Measurements from ENCODE around the gene ATP5MG.
A peak's percentile ranks its signal among the peaks of the same experiment; 100 is the strongest.
"Not testable (repeated sequence)": the region's sequence is repeated elsewhere in the genome, so short reads cannot be mapped to it uniquely, and the experiment has no call there.

ATP5MG gene

DNA sequence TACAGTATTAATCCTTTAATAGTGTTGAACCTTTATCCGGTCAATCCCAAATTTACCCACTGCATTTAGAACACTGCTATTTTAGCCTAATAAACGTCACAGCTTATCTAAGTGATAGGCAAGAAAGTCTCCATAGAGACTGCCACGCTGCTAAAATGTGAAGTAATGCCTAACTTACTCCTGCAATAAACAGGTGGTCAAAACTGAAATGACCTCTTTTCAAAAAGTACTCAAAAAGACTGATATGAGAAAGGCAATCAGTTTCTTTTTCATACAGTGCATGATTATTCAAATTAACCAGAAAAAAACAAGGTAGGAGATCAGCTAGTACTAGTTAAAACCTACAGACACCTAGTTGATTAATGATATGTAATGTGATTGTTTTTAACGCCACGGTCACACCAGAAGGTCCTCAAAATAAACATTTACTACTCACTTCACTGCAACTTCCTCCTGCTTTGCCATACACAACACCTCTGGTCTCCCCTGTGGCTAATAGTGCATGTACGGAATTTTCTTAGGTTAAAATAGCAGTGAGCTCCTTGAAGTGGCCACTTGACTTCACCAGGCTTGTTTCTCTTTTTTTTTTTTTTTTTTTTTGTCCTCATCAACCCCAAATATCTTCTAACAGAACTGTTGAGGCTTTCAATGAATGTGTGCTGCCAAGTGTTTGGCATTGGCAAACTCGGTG, 8.8 kb downstream of the ATP5MG start:
- DNase-seq = no peak

DNA sequence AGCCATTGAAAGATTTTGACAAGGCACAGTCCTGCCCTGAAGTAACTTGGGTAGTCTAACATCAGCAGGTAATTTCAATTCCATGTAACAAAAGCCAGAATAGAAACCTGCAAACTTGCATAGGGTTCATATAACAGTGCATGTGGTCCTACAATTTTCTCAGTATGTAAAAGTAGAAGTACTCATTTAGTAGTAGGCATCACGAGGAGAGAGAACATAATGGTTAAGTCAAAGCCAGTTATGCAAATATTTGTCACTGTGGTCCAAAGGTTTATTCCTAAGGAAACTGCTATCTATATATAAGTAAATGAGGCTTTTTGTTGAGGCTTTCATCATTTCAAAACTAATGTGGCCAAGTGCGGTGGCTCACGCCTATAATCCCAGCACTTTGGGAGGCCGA, 10.1 kb downstream of the ATP5MG start:
- no peak for DNase-seq

DNA sequence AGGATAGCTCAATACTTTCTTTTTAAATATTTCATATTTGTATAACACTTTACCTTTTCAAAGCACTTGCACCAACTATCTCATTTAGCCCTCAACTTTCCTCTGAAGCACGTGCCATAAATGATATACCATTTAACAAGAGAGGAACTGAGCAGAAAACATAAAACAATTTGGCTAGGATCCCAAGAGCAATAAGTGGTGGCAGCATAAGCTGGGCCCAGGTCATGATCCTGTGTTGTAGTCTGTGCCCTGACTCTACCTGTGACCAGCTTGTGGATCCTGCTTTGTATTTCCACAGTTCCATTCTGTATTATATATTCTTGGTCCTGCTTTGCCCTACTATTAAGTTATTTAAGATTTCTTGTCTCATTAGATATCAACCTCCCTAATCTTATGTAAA, 11.5 kb downstream of the ATP5MG start:
- no peak for DNase-seq

DNA sequence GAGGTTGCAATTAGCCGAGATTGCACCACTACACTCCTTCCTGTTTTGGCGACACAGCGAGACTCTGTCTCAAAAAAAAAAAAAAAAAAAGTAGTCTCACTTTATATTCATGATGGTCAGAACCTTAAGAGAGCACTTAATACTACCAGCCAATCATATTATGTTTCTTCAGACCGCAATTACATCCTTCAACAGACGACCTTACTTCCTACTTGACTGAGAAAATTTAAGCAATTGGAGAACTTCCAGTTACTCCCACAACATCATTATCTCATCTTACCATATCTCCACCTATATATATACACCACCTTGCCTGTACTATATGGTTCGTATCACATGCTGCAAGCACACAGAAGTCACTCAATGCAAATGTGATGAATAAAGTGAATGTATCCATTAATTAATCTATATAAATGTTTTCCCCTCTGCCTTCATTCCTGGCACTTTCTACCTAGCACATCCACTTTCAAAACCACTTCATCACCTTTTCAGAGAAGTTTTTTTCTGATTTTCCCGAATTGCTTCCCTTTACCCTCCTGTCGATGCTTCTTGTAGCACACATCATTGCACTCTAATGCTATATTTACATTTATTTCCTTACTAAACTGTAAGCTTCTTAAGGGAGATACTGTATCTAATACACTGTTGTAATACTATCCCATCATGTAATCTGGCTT, 13.8 kb downstream of the ATP5MG start:
- DNase-seq = no peak

DNA sequence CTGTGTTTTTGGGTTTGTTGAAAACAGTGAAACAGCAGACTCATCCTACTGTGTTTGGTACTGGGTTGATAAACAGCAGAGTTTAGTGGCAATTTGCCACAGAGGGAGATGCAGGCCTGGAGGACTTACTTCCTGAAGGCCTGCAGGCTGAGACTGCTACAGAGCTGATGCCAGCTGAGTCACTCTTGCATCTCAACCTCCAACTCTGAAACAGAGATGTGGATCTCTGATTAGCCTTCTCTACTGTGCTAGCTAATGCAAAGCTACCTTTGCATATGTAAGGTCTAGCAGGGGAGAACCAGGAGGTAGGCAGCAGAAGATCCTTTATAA, 14.3 kb downstream of the ATP5MG start:
- DNase-seq = no peak

DNA sequence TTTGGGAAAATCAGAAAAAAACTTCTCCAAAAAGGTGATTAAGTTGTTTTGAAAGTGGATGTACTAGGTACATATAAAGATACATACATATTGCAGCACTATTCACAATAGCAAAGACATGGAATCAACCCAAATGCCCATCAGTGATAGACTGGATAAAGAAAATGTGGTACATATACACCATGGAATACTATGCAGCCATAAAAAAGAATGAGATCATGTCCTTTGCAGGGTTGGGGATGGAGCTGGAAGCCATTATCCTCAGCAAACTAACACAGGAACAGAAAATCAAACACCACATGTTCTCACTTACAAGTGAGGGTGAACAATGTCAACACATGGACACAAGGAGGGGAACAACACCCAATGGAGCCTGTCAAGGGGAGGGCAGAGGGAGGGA, 15.5 kb downstream of the ATP5MG start:
- DNase-seq = not testable (repeated sequence)

DNA sequence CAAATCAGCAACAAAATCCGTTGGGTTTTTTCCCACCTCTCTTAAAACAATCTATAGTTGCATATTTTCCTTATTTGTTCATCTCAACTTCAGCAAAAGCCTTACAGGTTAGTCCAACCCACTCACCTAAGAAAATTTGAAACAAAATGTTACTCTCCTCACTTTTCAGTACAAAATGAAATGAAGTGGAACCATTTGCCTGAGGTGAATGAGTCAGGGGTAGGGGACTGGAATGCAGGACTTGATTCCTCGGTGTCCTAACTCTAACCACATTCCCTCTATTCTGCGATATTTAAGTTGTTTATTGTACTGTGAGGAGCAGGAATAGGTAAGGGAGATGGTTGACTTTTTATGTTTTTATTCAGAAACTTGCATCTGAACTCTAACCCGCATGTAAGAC, 16.4 kb downstream of the ATP5MG start:
- DNase-seq = no peak

DNA sequence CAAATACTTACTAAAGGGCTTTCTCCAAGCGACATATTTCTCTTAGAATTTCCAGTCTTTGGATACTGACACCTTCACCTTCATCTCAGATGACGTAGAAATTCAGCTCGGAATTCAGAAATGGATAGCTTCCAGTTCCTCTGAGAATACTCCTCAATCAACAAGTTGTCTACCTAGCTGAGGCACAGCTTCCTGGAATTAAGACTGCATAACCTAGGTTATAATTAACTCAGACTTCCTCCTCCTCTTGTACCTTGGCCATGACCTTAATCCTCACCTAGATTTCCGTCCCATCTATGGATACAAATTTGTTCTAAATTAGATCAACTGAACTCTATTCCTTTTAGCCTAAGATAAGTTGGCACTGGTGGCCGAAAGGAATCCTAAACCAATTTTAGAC, 17.4 kb downstream of the ATP5MG start:
- DNase-seq = no peak

DNA sequence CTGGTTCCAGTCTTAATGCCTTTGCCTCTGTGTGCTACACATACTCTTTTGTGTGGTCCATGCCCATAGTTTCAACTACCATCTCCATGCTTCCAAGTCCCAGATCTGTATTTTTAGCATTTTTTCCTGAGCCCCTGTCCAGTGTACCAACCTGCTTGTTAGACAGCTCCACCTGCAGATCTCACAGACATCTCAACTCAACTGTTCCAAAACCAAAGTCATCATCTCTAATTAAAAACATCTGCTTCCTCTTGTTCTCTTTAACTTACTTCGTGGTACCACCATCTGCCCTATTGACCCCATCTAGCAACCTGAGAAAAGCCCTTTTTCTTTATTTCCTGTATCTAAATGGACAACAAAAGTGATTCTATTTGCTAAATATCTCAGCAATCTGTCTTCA, 26.3 kb downstream of the ATP5MG start:
- DNase-seq = no peak

DNA sequence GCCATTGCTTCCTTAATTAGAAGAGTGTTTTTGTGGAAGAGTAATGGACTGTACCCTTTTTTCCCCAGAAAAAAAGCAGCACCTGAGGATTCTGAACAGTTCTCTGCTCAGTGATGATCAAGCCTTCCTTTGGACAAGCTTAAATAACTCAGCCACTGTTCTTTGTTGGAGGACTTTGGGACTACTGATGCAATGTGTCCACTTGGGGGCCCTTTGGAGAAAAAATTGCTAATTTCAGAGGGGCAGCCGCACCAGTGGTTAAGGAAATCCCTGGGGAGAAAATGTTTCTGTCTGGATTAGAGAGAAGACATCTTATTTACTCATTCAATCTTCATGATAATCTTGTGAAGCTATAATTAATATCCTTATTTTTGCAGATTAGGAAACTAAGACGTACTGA, 29.6 kb downstream of the ATP5MG start:
- no peak for DNase-seq

DNA sequence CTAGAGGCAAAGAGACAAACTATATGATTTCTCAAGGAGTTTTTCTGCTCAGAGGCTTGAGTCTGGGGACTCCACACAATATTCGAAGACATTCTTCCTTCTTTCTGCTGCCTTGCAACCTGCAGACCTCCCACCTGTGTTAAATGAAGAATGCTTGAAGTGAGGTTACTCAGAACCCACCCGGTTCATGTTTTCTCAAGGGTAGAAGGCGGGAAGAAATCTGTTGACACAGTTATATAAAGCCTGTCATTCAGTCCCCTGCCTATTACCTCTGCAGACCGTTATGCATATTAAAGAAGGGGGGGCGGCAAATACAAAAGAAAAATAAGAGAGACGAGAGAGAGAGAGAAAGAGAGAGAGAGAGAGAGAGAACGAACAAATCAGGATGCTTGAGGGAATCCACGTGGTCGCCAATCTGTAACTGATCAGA, 32.7 kb downstream of the ATP5MG start:
- no peak for DNase-seq

DNA sequence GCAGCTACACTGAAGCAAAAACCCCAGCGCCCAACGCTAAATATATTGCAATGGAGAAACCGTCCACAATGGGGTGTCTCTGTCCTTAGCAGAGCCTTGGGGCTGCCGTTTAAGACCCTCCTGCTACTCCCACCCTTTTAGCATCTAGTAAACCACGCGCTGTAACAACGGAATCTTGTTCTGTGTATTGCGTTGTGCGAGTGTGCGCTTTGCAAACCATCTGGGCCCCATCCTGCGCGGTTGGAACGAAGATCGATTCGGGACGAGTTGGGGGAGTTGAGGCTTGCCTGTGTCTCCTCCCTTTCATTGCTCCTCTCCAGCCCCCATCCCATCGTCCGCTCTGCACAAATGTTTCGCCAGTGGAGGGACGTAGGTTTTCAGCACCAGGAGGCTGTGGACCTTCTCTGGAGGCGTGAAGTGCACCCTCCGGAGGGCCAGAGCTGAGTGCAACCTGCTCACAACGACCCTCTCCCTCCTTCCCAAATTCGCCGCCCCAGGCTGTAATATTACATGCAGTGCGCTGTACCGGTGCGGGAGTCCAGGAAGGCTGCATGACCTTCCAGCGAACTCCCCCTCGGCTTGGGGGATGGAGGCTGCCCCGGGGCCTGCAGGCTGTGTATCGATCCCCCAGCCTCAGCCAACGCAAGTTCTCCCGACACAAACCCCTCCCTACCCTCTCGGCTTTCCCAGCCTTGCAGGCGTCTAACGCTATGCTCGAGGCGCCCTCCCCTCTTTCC, 33.3 kb downstream of the ATP5MG start:
- DNase-seq = peak; percentile 70

DNA sequence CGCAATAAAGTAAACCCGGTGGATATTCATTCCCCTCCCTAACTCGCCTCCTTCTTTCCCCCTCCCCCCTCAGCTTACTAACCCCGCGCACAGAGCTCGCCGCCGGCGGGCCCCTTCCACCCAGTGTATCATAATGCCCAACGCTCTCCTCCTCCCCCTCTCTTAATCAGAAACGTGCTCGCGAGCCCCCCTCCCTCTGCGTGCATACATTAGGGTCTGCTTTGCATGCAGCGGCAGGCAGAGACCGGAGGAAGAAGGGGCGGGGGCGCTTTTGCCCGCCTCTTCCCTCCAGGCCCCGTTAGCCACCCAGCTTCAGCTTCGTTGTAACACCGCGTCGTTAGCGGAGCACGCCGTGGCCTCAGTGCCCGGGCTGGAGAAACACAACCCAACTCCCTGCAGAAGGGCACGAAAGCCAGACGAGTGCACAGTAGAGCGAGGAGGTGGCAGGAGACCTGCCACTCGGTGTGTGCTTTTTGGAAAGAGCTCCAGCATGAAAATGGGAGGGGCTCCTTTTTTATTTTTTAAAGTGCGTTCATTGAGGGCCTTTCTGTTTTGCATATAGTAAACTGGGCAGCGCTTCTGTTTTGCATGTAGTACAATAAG, 34.0 kb downstream of the ATP5MG start:
- DNase-seq = peak; percentile 83

DNA sequence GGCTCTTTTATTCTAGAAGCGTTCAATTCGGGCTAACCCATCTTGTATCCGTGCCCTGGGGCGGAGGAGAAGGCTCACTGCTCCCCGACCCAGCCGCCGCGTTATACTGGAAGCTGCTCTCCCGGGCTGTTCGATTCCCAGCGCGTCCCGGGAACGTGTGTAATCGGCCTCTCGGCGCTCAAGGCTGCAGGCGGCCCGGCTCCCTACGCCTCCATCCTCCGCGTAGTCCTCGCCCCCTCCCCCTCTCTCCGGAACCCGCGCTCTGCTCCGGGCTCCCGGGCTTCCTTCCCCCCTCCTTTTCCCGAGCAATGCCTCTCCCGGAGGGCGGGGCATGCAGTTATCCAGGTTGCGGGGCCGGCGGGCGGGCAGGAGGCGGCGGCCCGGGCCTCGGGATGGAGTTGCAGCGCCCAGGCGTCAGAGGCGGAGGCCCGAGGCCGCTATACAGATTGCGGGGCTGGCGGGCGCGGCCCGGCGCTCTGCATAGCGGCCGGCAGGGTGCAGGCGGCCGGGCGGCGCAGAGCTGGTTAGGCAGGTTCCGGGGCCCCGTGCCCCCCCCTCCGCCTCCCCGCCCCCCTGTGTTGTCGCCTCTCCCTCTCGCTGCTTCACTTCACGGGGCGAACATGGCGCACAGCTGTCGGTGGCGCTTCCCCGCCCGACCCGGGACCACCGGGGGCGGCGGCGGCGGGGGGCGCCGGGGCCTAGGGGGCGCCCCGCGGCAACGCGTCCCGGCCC, 34.7 kb downstream of the ATP5MG start, which contains the start of gene KMT2A:
Gene KMT2A (plus strand): TSS at position 600 of the 732 bp plus-strand sequence. CDS start 21 bp downstream, at position 621.
- DNase-seq = peak; percentile 99

DNA sequence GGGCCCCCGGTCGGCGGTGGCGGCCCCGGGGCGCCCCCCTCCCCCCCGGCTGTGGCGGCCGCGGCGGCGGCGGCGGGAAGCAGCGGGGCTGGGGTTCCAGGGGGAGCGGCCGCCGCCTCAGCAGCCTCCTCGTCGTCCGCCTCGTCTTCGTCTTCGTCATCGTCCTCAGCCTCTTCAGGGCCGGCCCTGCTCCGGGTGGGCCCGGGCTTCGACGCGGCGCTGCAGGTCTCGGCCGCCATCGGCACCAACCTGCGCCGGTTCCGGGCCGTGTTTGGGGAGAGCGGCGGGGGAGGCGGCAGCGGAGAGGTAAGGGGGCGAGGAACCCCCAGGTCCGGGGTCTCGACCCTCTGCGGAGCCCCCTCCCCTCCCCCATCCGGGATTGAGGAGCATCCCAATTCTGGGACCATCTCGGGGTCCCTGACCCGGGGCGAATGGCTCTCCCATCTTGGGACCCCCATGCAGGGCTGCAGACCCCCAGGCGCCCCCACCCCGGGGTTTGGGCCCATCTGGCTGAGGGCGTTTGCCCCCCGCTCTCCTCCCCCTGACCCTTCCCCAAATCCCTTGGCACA, 35.3 kb downstream of the ATP5MG start:
- peak; percentile 75 for DNase-seq

DNA sequence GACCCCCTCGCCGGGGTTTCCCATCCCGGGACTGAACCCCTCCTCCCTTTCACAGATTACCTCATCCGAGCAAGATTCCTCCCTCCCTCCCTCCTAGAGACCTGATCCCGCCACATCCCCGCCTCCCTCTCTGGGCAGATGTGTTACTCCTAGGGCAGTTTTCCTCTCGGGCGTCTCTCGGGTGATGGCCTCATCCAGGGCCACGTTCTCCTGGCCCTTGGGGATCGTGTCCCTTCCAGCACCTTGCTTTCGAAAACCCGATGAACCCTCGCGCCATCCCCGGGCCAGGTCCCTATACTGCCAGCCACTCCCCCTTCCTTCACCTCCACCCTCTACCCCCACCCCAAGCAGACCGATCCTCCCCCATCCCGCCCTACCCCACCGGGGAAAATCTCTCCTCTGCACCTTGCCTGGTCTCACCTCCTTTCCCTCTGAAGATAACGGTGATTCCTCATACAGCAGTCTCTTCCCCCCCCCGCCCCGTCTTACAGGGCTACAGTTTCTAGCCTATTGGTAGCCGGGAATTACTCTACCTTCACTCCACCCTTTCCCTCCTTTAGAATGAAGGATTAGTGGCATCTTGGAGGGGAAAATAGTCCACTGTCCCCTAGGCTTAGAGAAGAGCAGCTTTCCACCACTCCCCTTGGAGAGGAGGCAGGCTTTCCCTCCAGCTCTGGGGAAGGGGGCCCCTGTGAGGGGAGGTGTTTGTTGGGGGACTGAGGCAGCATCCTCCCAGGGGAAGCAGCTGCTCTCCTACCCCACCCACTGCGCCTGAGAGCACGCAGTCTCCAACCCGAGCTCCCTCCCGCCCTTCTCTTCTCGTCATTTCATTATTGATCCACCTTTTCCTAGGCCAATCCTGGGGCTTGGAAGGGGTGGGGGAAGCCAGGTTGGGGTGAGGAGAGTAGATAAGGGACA, 36.1 kb downstream of the ATP5MG start:
- DNase-seq = peak; percentile 73

DNA sequence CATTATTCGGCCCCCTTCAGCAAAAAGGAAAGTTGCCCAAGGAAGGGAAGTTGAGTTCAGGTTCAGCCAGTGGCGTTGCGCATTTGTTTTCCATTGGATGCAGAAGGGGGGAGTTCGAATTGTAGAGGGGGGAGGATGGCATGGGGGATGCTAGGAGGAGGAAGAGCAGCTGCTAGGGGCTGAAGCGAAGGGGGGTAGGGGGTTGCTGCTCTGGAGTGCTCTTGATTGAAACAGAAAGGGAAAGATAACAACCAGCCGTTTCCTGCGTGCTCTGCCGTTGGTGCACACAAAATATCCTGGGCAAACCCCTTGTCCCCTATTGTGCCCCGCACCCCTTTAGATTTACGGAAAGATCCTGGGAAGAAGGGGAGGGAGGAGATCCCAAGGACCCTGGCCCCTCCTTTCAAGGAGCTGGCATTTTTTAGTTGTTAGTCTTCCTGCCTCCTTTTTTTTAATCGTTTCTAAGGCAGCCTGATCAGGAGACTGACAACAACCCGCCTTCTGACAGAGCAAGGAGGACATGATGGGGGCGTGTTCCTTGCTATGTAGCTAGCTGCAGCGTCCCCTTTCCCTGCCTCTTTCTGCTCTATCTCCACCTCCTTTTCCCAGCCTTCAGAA, 37.0 kb downstream of the ATP5MG start:
- DNase-seq = no peak

DNA sequence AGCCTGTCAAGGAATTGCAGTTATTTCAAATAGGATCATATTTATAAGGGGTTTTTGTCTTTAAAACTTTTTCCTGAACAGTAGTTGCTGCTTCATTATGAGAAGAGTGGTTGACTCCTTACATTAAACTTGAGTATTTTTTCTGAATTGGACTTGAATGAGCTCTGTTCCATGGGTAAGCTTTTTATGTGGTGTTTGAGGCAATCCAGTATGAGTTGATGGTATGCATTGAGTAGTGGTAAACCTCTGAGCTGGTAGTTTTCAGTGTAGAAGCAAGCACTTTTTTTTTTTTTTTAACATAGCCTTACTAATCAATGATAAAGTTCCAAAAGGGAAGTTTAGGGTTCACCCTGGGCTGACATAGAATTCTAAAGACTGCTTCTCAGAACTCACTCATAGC, 38.2 kb downstream of the ATP5MG start:
- DNase-seq = no peak

DNA sequence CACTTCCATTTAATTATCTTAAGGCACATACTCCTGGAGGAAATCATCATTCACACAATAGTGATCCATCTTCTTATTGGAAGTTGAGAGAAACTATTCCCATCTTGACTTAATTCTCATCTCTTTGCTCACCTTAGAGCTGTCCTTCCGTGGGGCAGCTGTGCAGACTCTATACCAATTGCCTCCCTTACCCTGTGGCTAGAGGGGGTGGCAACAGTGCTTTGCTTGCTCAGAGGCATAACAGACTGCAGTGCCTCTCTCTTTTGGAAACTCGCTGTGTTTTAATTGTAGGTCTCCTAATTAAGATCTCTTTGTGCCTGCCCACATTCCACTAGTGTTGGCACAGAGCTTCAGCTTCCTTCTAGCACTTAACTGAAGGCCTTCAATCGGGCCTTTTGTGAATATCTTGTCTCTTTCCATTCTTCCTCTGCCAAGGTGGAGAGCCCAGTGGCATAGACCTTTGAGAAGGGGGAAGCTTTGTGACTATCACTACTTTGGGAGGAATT, 40.4 kb downstream of the ATP5MG start:
- DNase-seq = no peak

DNA sequence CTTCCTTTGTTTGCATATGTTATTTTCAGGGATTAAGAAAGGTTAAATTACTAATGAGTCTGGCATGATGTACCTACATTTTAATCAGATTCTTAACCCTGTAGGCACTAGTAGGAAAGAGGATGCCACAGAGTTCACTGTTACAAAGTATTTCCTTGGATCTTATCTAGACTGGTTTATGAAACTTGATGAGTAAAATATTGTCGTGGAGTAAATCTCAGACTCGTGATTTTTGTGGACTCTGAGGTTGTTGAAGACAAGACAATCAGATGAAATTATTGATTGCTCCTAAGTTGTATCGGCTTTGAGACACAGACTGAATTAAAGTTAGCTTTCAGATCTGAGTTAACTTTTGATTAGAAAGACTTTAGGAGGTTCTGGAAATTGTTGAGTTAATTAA, 40.9 kb downstream of the ATP5MG start:
- no peak for DNase-seq

Data from activated CD8-positive, alpha-beta memory T cell treated with anti-CD3 and anti-CD28 coated beads, Interleukin-2, amount 50 U/mL, for 48 hours (primary cell).